ENCODE measurements around the gene MMP14. TPM values are rescaled to one million over a fixed set of nuclear protein-coding genes. Genes with fewer than 3 reads are reported as not detected.

Gene MMP14
- total and polyA plus RNA-seq, 9 of the 15 experiments (the other 6 are each of a cell fraction or from before 2014, with no cell fraction given), result 0.36 to 5.8 (median 1.3) TPM; not detected in 2

GRCh38 chr14:22822571-22823098, 13.8 kb upstream of the MMP14 start (continued):
- TF ChIP-seq, protein P1, sequence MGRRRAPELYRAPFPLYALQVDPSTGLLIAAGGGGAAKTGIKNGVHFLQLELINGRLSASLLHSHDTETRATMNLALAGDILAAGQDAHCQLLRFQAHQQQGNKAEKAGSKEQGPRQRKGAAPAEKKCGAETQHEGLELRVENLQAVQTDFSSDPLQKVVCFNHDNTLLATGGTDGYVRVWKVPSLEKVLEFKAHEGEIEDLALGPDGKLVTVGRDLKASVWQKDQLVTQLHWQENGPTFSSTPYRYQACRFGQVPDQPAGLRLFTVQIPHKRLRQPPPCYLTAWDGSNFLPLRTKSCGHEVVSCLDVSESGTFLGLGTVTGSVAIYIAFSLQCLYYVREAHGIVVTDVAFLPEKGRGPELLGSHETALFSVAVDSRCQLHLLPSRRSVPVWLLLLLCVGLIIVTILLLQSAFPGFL (CRISPR knock-in tag; IDR thresholded peaks at IDR 0.05), result no peak
- TF ChIP-seq EP300 (IDR thresholded peaks at IDR 0.05; ENCODE audit: low read length), result 0 out of 2 replicates have a peak, but pooled peaks have one; percentile 5
- TF ChIP-seq TAF1 (IDR thresholded peaks at IDR 0.05; ENCODE audit: control insufficient read depth, extremely low read depth, insufficient read depth, low read length, severe bottlenecking), result no peak
- no peak for TF ChIP-seq PHB2 (IDR thresholded peaks at IDR 0.05; ENCODE audit: low read depth)
- TF ChIP-seq DPF2 (IDR thresholded peaks at IDR 0.05), result no peak
- 0 out of 2 replicates have a peak, but pooled peaks have one; percentile 28 for TF ChIP-seq CREM (IDR thresholded peaks at IDR 0.05; ENCODE audit: low read depth)
- no peak for TF ChIP-seq SIN3A (IDR thresholded peaks at IDR 0.05; ENCODE audit: borderline replicate concordance in 2 of 2, control insufficient read depth in 1 of 2, low read depth in 2 of 2, low read length in 2 of 2)
- peak; percentile 69 for TF ChIP-seq BRD9 (IDR thresholded peaks at IDR 0.05; ENCODE audit: low read depth, partially characterized antibody)
- TF ChIP-seq CC2D1A (IDR thresholded peaks at IDR 0.05), result peak; percentile 78
- TF ChIP-seq POLR2B (IDR thresholded peaks at IDR 0.05; ENCODE audit: low read depth, partially characterized antibody), result no peak
- no peak for TF ChIP-seq HNRNPL (IDR thresholded peaks at IDR 0.05; ENCODE audit: low read depth, low read length)
- TF ChIP-seq ARNT (IDR thresholded peaks at IDR 0.05), result no peak
- TF ChIP-seq, protein P2, sequence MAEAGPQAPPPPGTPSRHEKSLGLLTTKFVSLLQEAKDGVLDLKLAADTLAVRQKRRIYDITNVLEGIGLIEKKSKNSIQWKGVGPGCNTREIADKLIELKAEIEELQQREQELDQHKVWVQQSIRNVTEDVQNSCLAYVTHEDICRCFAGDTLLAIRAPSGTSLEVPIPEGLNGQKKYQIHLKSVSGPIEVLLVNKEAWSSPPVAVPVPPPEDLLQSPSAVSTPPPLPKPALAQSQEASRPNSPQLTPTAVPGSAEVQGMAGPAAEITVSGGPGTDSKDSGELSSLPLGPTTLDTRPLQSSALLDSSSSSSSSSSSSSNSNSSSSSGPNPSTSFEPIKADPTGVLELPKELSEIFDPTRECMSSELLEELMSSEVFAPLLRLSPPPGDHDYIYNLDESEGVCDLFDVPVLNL (CRISPR knock-in tag; IDR thresholded peaks at IDR 0.05; ENCODE audit: low read depth), result no peak
- TF ChIP-seq KHSRP (IDR thresholded peaks at IDR 0.05), result no peak
- TF ChIP-seq, protein P3, sequence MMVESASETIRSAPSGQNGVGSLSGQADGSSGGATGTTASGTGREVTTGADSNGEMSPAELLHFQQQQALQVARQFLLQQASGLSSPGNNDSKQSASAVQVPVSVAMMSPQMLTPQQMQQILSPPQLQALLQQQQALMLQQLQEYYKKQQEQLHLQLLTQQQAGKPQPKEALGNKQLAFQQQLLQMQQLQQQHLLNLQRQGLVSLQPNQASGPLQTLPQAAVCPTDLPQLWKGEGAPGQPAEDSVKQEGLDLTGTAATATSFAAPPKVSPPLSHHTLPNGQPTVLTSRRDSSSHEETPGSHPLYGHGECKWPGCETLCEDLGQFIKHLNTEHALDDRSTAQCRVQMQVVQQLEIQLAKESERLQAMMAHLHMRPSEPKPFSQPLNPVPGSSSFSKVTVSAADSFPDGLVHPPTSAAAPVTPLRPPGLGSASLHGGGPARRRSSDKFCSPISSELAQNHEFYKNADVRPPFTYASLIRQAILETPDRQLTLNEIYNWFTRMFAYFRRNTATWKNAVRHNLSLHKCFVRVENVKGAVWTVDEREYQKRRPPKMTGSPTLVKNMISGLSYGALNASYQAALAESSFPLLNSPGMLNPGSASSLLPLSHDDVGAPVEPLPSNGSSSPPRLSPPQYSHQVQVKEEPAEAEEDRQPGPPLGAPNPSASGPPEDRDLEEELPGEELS (CRISPR knock-in tag; IDR thresholded peaks at IDR 0.05; ENCODE audit: borderline replicate concordance), result no peak
- no peak for TF ChIP-seq ZNF311 (CRISPR knock-in tag; IDR thresholded peaks at IDR 0.05)
- TF ChIP-seq, protein P4, sequence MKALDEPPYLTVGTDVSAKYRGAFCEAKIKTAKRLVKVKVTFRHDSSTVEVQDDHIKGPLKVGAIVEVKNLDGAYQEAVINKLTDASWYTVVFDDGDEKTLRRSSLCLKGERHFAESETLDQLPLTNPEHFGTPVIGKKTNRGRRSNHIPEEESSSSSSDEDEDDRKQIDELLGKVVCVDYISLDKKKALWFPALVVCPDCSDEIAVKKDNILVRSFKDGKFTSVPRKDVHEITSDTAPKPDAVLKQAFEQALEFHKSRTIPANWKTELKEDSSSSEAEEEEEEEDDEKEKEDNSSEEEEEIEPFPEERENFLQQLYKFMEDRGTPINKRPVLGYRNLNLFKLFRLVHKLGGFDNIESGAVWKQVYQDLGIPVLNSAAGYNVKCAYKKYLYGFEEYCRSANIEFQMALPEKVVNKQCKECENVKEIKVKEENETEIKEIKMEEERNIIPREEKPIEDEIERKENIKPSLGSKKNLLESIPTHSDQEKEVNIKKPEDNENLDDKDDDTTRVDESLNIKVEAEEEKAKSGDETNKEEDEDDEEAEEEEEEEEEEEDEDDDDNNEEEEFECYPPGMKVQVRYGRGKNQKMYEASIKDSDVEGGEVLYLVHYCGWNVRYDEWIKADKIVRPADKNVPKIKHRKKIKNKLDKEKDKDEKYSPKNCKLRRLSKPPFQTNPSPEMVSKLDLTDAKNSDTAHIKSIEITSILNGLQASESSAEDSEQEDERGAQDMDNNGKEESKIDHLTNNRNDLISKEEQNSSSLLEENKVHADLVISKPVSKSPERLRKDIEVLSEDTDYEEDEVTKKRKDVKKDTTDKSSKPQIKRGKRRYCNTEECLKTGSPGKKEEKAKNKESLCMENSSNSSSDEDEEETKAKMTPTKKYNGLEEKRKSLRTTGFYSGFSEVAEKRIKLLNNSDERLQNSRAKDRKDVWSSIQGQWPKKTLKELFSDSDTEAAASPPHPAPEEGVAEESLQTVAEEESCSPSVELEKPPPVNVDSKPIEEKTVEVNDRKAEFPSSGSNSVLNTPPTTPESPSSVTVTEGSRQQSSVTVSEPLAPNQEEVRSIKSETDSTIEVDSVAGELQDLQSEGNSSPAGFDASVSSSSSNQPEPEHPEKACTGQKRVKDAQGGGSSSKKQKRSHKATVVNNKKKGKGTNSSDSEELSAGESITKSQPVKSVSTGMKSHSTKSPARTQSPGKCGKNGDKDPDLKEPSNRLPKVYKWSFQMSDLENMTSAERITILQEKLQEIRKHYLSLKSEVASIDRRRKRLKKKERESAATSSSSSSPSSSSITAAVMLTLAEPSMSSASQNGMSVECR (CRISPR knock-in tag; IDR thresholded peaks at IDR 0.05), result no peak
- 0 out of 2 replicates have a peak, but pooled peaks have one; percentile 8 for TF ChIP-seq EGR1 (conservative IDR thresholded peaks at IDR 0.05)
- TF ChIP-seq, protein P5, sequence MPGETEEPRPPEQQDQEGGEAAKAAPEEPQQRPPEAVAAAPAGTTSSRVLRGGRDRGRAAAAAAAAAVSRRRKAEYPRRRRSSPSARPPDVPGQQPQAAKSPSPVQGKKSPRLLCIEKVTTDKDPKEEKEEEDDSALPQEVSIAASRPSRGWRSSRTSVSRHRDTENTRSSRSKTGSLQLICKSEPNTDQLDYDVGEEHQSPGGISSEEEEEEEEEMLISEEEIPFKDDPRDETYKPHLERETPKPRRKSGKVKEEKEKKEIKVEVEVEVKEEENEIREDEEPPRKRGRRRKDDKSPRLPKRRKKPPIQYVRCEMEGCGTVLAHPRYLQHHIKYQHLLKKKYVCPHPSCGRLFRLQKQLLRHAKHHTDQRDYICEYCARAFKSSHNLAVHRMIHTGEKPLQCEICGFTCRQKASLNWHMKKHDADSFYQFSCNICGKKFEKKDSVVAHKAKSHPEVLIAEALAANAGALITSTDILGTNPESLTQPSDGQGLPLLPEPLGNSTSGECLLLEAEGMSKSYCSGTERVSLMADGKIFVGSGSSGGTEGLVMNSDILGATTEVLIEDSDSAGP (CRISPR knock-in tag; IDR thresholded peaks at IDR 0.05), result no peak

Data from K562 (cell line).